Panc1 (cell line): Measurements from ENCODE around the gene UNC50. TPM values are rescaled to one million over a fixed set of nuclear protein-coding genes. Genes with fewer than 3 reads are reported as not detected.

Experiments
- ATAC-seq: fragments of 200-7000 bp; cut with Tn5 transposase; 2 replicates; pipeline ENCODE4 v1.9.1; 2020; ENCODE audit warnings: mild to moderate bottlenecking, moderate library complexity
- BruUV-seq: library from RNA; stranded (reverse); fragments of 400-500 nt; replicated peaks from 2 replicates; lab custom pipeline; 2021; lab: Mats Ljungman, UMichigan
- CTCF ChIA-PET: fragments of 300-600 bp; sonication (Branson Sonifier 250); formaldehyde crosslinking; loops from one replicate; lab custom pipeline; 2022; ENCODE audit warnings: antibody characterized with exemption; lab: Charles Lee
- POLR2A ChIA-PET: fragments of 300-600 bp; sonication (Branson Sonifier 250); formaldehyde crosslinking; loops from one replicate; lab custom pipeline; 2022; ENCODE audit warnings: antibody characterized with exemption; lab: Charles Lee
- DNase-seq: peaks from one replicate; pipeline ENCODE4 v3.0.0-alpha.2; 2010; ENCODE audit warnings: low read depth, low spot score
- H3K27ac ChIP-seq: 2 replicates; pipeline ENCODE4 v1.5.1; 2011; ENCODE audit warnings: mild to moderate bottlenecking, low read length, inconsistent platforms
- H3K27me3 ChIP-seq: fragments of 200-500 bp; sonication (Bioruptor generic); 2 replicates; pipeline ENCODE4 v1.6.0; 2014; ENCODE audit warnings: low read length, inconsistent platforms; ENCODE audit not compliant: control insufficient read depth, insufficient read depth
- H3K36me3 ChIP-seq: fragments of 200-500 bp; sonication (Bioruptor generic); 2 replicates; pipeline ENCODE4 v1.5.1; 2014; ENCODE audit warnings: inconsistent platforms, mild to moderate bottlenecking, low read length, moderate library complexity; ENCODE audit not compliant: control insufficient read depth, insufficient read depth
- H3K4me1 ChIP-seq: 2 replicates; pipeline ENCODE4 v1.5.1; 2011; ENCODE audit warnings: inconsistent platforms, mild to moderate bottlenecking, low read length, moderate library complexity; ENCODE audit not compliant: control insufficient read depth, insufficient read depth
- H3K4me3 ChIP-seq, 2 experiments: 2 replicates each; pipeline ENCODE4 v1.5.1; 2011 to 2012; ENCODE audit warnings: low read depth in 2 of 2, low read length in 2 of 2, mild to moderate bottlenecking in 2 of 2, inconsistent platforms in 1 of 2, moderate library complexity in 1 of 2
- H3K9me3 ChIP-seq: fragments of 200-500 bp; sonication (Bioruptor generic); 2 replicates; pipeline ENCODE4 v1.5.1; 2014; ENCODE audit warnings: low read depth, mild to moderate bottlenecking, inconsistent platforms, low read length, moderate library complexity; ENCODE audit not compliant: control insufficient read depth, insufficient read depth
- CTCF ChIP-seq: fragments of 450-650 bp; IDR thresholded peaks from 2 replicates; pipeline ENCODE4 v1.5.1; 2017; ENCODE audit warnings: mild to moderate bottlenecking
- POLR2AphosphoS5 ChIP-seq: IDR thresholded peaks from 2 replicates; pipeline ENCODE4 v1.6.1; 2012; ENCODE audit warnings: mild to moderate bottlenecking, low read depth, low read length, moderate library complexity
- REST ChIP-seq, 2 experiments: IDR thresholded peaks; 2 replicates each; pipeline ENCODE4 v1.6.1; 2011 to 2012; ENCODE audit warnings: low read depth in 2 of 2, control low read depth in 1 of 2, low read length in 1 of 2, mild to moderate bottlenecking in 1 of 2, moderate library complexity in 1 of 2; ENCODE audit not compliant: insufficient read depth in 1 of 2
- SIN3A ChIP-seq: IDR thresholded peaks from 2 replicates; pipeline ENCODE4 v1.6.1; 2012; ENCODE audit warnings: low read depth, mild to moderate bottlenecking, low read length, moderate library complexity, borderline replicate concordance; ENCODE audit not compliant: insufficient read depth
- TCF7L2 ChIP-seq: IDR thresholded peaks from 2 replicates; pipeline ENCODE4 v1.6.1; 2011; ENCODE audit warnings: mild to moderate bottlenecking, low read depth, low read length, inconsistent platforms
- in situ Hi-C: cut with HindIII; loops from 2 replicates; pipeline ENCODE4 v1.10.0; 2016; ENCODE audit warnings: low sequenced_read_pairs, low pct_unique_long_range_greater_than_20kb
- intact Hi-C: fragments of 100-400 bp; cut with micrococcal nuclease; formaldehyde crosslinking; loops from one replicate; pipeline ENCODE4 v1.10.0; 2022; ENCODE audit not compliant: unreplicated experiment
- total RNA-seq: library from RNA; stranded (reverse); gene quantifications from one replicate; pipeline ENCODE4 v1.2.1, GENCODE V29; 2021; ENCODE audit not compliant: unreplicated experiment

Gene UNC50
- total RNA-seq, 1 experiment from 2014 or later = 43.6 TPM

DNA sequence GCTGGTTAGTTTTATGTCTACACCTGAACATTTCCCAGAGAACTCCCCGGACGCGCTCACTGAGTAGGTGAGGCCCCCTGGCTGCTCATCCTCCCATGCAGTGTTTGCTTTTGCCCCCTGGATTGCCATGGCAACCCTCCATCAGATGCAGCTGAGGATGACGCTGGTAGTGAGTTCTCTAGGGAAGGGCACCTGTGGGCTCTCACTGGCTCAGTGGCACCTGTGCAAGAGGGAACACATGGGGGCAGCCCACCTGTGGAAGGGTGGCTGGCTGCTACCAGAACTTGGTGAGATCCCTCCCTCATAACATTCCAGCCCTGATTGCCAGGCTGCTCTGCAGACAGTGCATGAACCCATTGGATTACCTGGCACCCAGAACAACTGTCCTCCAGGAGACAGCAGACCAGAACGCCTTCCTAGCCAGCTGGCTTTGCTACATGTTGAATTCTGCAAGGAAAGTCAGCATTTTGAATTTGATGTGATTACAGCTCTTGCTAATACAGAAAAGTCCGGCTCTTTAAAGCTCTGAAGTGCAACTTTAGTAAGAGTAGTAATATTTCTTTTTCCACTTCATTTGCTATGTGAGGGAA is 21.7 kb upstream of the UNC50 start:
- CTCF ChIA-PET = interaction anchor here (1.6 kb wide), 1 partner anchor 18 kb away, joined by 4 read pairs; no protein-coding TSS in a partner anchor
- no TSS peak for BruUV-seq
- Histone ChIP-seq H3K27me3 (no peaks in the 10 kb centered on the region), H3K27ac (no peak overlapping the region), H3K9me3 (no peaks in the 10 kb centered on the region), H3K4me3 (no peak overlapping the region), H3K4me1 (no peaks in the 10 kb centered on the region), H3K36me3 (no peaks in the 10 kb centered on the region)
- intact Hi-C loops (no loop called here), in situ Hi-C loops (no loop called here)
- POLR2A ChIA-PET = no interaction called here
- DNase-seq (no peak), ATAC-seq (no peak)
- no peak for TF ChIP-seq SIN3A
- no peak for TF ChIP-seq TCF7L2
- TF ChIP-seq POLR2AphosphoS5 = no peak
- TF ChIP-seq CTCF = no peak
- TF ChIP-seq REST (IDR thresholded peaks at IDR 0.05; ENCODE audit: insufficient read depth in 1 of 2, low read depth in 2 of 2, low read length in 1 of 2) = no peak

DNA sequence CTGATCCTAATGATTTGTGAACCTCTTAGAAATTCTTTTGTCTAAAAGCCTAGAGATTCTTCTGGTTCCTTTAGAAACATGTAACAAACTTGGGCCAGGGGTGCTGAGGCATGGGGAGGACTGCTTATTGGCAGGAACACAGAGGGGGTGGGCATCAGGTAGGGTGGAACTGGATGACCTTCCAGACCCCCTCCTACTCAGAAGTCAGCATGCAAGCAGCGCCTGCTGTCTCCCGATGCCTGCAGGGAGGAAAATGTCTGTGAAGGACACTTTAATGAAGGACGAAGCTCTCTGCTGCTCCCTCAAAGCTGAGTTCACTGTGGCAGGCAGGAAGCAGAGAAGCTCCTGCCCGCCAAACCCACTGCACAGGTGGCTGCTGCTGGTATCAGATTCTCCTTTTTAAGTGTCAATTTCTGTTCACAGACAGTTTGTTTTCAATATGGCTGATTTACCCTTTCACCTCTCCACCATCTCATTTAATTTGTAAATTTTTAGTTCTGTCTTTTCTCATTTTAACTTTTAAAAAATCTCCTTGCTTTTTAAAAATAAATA is 19.4 kb upstream of the UNC50 start:
- ATAC-seq = no peak
- ChIA-PET CTCF (no interaction called here), POLR2A (no interaction called here)
- H3K9me3 ChIP-seq = no peaks in the 10 kb centered on the region
- H3K27ac ChIP-seq = no peak overlapping the region
- H3K4me1 ChIP-seq = no peaks in the 10 kb centered on the region
- intact Hi-C loops = no loop called here
- in situ Hi-C loops = no loop called here
- no TSS peak for BruUV-seq
- TF ChIP-seq POLR2AphosphoS5 (no peak), SIN3A (no peak)
- no peak overlapping the region for H3K4me3 ChIP-seq
- no peaks in the 10 kb centered on the region for H3K36me3 ChIP-seq
- no peak for DNase-seq
- H3K27me3 ChIP-seq = no peaks in the 10 kb centered on the region

DNA sequence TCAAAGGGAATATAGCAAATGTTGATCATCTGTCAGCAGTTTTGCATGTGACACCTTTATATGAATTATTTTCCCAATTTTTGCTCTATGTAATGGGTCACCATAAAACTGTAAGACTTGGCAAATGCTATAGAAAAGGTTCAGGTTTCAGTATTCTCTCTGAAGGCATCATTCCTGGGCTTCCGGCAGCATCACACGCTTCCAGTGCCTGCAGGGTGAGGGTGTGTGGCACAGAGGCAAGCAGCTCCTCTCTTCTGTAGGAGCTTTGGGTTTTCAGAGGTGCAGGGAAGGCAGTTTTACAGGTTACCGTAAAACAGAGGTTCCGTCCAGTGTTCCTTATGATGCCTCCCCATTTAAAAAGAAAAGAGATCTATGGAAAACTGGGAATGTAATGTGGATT is 18.9 kb upstream of the UNC50 start:
- intact Hi-C loops (no loop called here), in situ Hi-C loops (no loop called here)
- Histone ChIP-seq H3K36me3 (no peaks in the 10 kb centered on the region), H3K4me3 (no peak overlapping the region), H3K27me3 (no peaks in the 10 kb centered on the region), H3K27ac (no peak overlapping the region), H3K9me3 (no peaks in the 10 kb centered on the region), H3K4me1 (no peaks in the 10 kb centered on the region)
- no TSS peak for BruUV-seq
- no peak for TF ChIP-seq TCF7L2
- no peak for TF ChIP-seq REST (IDR thresholded peaks at IDR 0.05; ENCODE audit: insufficient read depth in 1 of 2, low read depth in 2 of 2, low read length in 1 of 2)
- TF ChIP-seq CTCF = no peak
- no peak for TF ChIP-seq SIN3A
- TF ChIP-seq POLR2AphosphoS5 = no peak
- DNase-seq (no peak), ATAC-seq (no peak)
- POLR2A ChIA-PET = no interaction called here
- CTCF ChIA-PET = no interaction called here
